Fibroblast of villous mesenchyme (primary cell): Measurements from ENCODE around the gene FOSB. TPM values are rescaled to one million over a fixed set of nuclear protein-coding genes. Genes with fewer than 3 reads are reported as not detected.
A peak's percentile ranks its signal among the peaks of the same experiment; 100 is the strongest.

Experiments
- DNase-seq: peaks from one replicate; pipeline ENCODE4 v3.0.0-alpha.2; 2010; ENCODE audit warnings: low read depth
- H3K4me3 ChIP-seq: 2 replicates; pipeline ENCODE4 v1.5.1; 2011; ENCODE audit warnings: low read depth, mild to moderate bottlenecking, low read length
- CTCF ChIP-seq: IDR thresholded peaks from 2 replicates; pipeline ENCODE4 v1.5.1; 2012; ENCODE audit warnings: low read depth, mild to moderate bottlenecking, low read length; ENCODE audit not compliant: insufficient read depth
- total RNA-seq: library from RNA; depleted of rRNA; stranded (reverse); fragments of >200 nt; gene quantifications from 2 replicates; pipeline ENCODE4 v1.2.3, GENCODE V29; 2012

Gene FOSB
- total RNA-seq, 1 donor = 13.0 TPM

- H3K4me3 ChIP-seq = peak overlapping the region; percentile 70
- no peak for TF ChIP-seq CTCF
- peak; percentile 30 for DNase-seq
Observed at GRCh38 chr19:45467115-45467455, 711 bp upstream of the FOSB start.

- H3K4me3 ChIP-seq = peak overlapping the region; percentile 97
- no peak for DNase-seq
- no peak for TF ChIP-seq CTCF
Observed at GRCh38 chr19:45468159-45468651, 409 bp downstream of the FOSB start.

GRCh38 chr19:45468803-45469131 lies 971 bp downstream of the FOSB start:
- no peak for TF ChIP-seq CTCF
- DNase-seq = no peak
- H3K4me3 ChIP-seq = peak overlapping the region; percentile 97

GRCh38 chr19:45469132-45469944 lies 1.5 kb downstream of the FOSB start:
- TF ChIP-seq CTCF = no peak
- peak; percentile 95 for DNase-seq
- H3K4me3 ChIP-seq = peak overlapping the region; percentile 97

GRCh38 chr19:45469945-45470761 lies 2.4 kb downstream of the FOSB start:
- H3K4me3 ChIP-seq = peak overlapping the region; percentile 97
- no peak for TF ChIP-seq CTCF
- DNase-seq = peak; percentile 32

- no peak overlapping the region for H3K4me3 ChIP-seq
- no peak for DNase-seq
Observed at GRCh38 chr19:45470762-45471081, 2.9 kb downstream of the FOSB start.

More at GRCh38 chr19:45470762-45471081, 2.9 kb downstream of the FOSB start:
- TF ChIP-seq CTCF = no peak
